GM20000 (cell line): ENCODE measurements around the gene SH2D4B.
A peak's percentile ranks its signal among the peaks of the same experiment; 100 is the strongest.
"Not testable (repeated sequence)": the region's sequence is repeated elsewhere in the genome, so short reads cannot be mapped to it uniquely, and the experiment has no call there.

Experiments
- DNase-seq: peaks from one replicate; pipeline ENCODE4 v3.0.0; 2012; ENCODE audit warnings: low spot score
- CTCF ChIP-seq: IDR thresholded peaks from 2 replicates; pipeline ENCODE4 v1.5.1; 2012; ENCODE audit warnings: mild to moderate bottlenecking, control low read depth; ENCODE audit errors: extremely low read depth, missing control alignments

Gene SH2D4B

GRCh38 chr10:80529604-80530003 lies 8.1 kb upstream of the SH2D4B start:
- no peak for DNase-seq
- TF ChIP-seq CTCF, result no peak

- no peak for DNase-seq
- TF ChIP-seq CTCF, result no peak
These were observed 7.5 kb upstream of the SH2D4B start for GRCh38 chr10:80530251-80530650.

GRCh38 chr10:80530816-80531215 lies 6.9 kb upstream of the SH2D4B start:
- no peak for TF ChIP-seq CTCF
- DNase-seq, result no peak

- TF ChIP-seq CTCF, result no peak
- DNase-seq, result no peak
These were observed 5.1 kb upstream of the SH2D4B start for GRCh38 chr10:80532571-80532970.

- not testable (repeated sequence) for DNase-seq
These were observed 3.6 kb upstream of the SH2D4B start for GRCh38 chr10:80534059-80534458.

GRCh38 chr10:80534646-80535045 lies 3.1 kb upstream of the SH2D4B start:
- not testable (repeated sequence) for DNase-seq

- TF ChIP-seq CTCF, result peak; percentile 65
- DNase-seq, result peak; percentile 90
These were observed 1.9 kb upstream of the SH2D4B start for GRCh38 chr10:80535671-80536360.

- no peak for DNase-seq
- no peak for TF ChIP-seq CTCF
These were observed 1.3 kb upstream of the SH2D4B start for GRCh38 chr10:80536361-80536835.
